ENCODE data around the gene PRDM11. TPM values are rescaled to one million over a fixed set of nuclear protein-coding genes. Genes with fewer than 3 reads are reported as not detected.

Gene PRDM11
- total RNA-seq, 4 donors from 2014 or later = 29.5 to 43.2 (median 33.5) TPM

DNA sequence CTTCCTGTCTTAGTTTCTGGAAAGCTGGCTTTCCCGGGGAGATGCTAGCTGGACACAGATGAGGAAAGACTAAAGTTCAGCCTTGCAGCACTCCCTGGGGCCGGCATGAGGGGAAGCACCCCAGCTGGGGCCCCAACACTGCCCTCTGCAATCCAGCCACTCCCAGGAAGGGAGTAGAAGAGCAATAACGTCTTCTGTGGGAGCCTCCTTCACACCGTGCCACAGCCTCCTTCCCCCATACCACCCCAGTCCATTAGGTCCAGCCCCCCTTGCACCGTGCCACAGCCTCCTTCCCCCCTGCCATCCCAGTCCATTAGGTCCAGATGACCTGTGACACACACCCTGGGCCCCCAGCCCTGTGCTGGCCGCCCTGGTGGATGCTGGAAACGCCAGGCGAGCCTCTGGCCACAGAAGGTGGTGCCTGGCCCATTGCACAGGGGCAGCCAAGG lies 44.1 kb upstream of the PRDM11 start:
- 33% methylated on average over 5 of the region's 8 CpGs for WGBS
- no peaks in the 10 kb centered on the region for H3K9me3 ChIP-seq
- TF ChIP-seq POLR2A (IDR thresholded peaks at IDR 0.05; ENCODE audit: low read depth) = no peak
- TF ChIP-seq, protein P1, sequence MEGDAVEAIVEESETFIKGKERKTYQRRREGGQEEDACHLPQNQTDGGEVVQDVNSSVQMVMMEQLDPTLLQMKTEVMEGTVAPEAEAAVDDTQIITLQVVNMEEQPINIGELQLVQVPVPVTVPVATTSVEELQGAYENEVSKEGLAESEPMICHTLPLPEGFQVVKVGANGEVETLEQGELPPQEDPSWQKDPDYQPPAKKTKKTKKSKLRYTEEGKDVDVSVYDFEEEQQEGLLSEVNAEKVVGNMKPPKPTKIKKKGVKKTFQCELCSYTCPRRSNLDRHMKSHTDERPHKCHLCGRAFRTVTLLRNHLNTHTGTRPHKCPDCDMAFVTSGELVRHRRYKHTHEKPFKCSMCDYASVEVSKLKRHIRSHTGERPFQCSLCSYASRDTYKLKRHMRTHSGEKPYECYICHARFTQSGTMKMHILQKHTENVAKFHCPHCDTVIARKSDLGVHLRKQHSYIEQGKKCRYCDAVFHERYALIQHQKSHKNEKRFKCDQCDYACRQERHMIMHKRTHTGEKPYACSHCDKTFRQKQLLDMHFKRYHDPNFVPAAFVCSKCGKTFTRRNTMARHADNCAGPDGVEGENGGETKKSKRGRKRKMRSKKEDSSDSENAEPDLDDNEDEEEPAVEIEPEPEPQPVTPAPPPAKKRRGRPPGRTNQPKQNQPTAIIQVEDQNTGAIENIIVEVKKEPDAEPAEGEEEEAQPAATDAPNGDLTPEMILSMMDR (IDR thresholded peaks at IDR 0.05) = no peak
- TF ChIP-seq EP300 (IDR thresholded peaks at IDR 0.05) = no peak
- H3K27ac ChIP-seq (replicated peaks in 1 of 4) = no peak overlapping the region
- peaks cover 8 to 27% (median 19%) of the 10 kb centered on the region in 4 donors for H3K4me1 ChIP-seq
- peak; percentile 47 for DNase-seq (ENCODE audit: extremely low spot score)
- H3K4me3 ChIP-seq = no peak overlapping the region
- H3K27me3 ChIP-seq = peaks cover 0 to 29% (median 0%) of the 10 kb centered on the region in 4 donors
- H3K36me3 ChIP-seq = no peaks in the 10 kb centered on the region
- intact Hi-C loops (cut with DNase I) = loop anchor here (5.0 kb wide), 1 partner anchor 480 kb away; no protein-coding TSS in a partner anchor

DNA sequence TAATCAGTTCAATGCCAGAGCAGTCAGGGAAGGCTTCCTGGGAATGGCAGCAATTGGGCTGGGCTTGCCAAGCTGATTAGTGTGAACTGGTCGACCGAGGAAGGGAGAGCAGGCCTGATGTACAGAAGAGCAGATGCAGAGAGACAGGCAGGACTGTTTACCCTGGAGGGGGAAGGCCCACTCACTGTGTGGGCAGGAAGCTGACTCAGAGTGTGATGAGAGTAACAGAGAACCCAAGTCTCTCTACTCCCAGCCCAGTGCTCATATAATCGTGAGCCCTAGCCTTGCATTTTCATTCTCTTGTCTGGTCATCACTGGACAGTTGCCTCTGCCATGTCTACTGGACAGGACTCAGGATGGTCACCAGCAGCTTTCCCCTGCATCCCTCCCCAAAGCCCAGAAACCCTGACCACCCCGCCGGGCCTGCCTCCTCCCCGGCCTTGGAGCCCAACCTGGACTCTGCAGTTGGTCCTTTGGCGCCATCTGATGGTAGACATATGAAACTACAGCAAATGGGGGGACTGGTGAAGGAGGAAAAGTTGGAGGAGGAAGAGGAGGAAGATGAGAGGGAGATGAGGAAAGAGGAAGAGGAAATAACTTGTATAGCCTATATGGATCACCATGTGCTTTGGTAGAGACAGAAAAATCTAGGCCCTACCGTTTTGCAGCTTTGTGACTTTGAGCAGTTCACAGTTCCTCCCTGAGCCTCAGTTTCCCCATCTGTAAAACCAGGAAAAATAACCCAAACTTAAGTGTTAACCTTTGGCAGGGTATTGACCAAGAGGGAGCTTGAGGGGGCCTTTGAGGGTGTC lies 43.4 kb upstream of the PRDM11 start:
- TF ChIP-seq EP300 (IDR thresholded peaks at IDR 0.05) = no peak
- TF ChIP-seq POLR2A (IDR thresholded peaks at IDR 0.05; ENCODE audit: low read depth) = no peak
- TF ChIP-seq POLR2AphosphoS5 (IDR thresholded peaks at IDR 0.05) = peak in 1 of 2 donors; percentile 34
- TF ChIP-seq, protein P1 (IDR thresholded peaks at IDR 0.05) = peak in 2 of 3 experiments; percentile 93 to 94
- Histone ChIP-seq H3K9me3 (no peaks in the 10 kb centered on the region), H3K36me3 (no peaks in the 10 kb centered on the region), H3K4me3 (no peak overlapping the region), H3K4me1 (peaks cover 8 to 21% (median 13%) of the 10 kb centered on the region in 4 donors), H3K27me3 (peaks cover 0 to 29% (median 0%) of the 10 kb centered on the region in 4 donors), H3K27ac (replicated peaks in 1 of 4) (no peak overlapping the region)
- WGBS = 33% methylated on average over 8 of the region's 8 CpGs
- peak; percentile 92 for DNase-seq (ENCODE audit: extremely low spot score)
- intact Hi-C loops (cut with DNase I) = loop anchor here (5.0 kb wide), 1 partner anchor 481 kb away; no protein-coding TSS in a partner anchor

DNA sequence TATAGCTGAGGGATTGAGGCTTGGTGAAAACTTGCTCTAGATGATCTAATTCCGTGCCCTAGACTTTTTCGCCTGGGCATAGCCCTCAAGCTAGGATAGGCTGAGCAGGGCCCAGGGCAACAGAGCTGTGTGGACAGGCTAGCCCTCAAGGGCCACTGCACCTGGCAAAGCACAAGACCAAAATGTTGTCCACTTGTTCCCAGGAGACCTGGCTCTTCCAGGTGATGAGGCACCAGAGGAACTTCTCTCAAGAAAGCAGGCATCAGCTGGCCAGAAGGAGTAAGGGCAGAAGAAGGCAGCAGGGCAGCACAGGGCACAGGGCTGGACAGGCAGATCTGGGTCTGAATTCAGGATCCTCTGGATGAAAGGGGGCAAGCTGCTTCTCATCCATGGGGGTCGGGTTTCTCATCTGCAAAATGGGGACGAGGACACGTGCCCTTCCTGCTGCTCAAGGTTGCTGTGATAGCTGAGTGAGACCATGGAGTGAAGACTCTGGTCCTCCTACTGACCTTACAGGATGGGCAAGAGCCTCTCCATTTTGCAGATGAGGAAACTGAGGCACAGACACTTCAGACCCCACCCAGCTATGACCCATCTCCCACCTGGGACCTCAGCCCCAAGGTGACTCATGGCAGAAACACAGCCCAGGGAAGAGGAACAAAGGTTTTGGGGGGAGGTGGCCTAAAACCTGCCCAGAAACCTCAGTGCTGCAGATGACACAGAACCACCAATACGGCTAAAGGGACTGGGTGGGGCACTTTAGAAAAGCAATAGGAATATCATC lies 42.2 kb upstream of the PRDM11 start:
- TF ChIP-seq EP300 (IDR thresholded peaks at IDR 0.05) = no peak
- TF ChIP-seq, protein P1 (IDR thresholded peaks at IDR 0.05) = no peak
- TF ChIP-seq POLR2AphosphoS5 (IDR thresholded peaks at IDR 0.05) = no peak
- Histone ChIP-seq H3K36me3 (no peaks in the 10 kb centered on the region), H3K9me3 (no peaks in the 10 kb centered on the region), H3K4me3 (no peak overlapping the region), H3K27ac (replicated peaks in 1 of 4) (no peak overlapping the region), H3K27me3 (peaks cover 0 to 29% (median 0%) of the 10 kb centered on the region in 4 donors), H3K4me1 (peaks cover 8 to 15% (median 9%) of the 10 kb centered on the region in 4 donors)
- peak; percentile 64 for DNase-seq (ENCODE audit: extremely low spot score)
- WGBS = 78% methylated on average over 6 of the region's 6 CpGs
- intact Hi-C loops (cut with DNase I) = loop anchor here (1.0 to 5.0 kb wide), 2 partner anchors 168 to 482 kb away; no protein-coding TSS in a partner anchor

DNA sequence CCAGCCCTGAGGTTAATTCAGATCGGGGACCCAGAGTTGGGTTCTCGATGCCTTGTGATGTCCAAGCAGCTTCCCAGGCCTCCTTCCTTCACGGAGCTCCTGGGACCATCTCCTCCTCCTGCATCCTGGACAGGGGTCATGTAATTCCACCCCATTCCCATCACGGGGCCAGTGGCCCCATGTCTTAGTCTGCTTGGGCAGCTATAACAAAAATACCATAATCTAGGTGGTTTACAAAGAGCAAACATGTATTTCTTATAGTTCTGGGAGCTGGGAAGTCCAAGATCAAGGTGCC lies 41.7 kb upstream of the PRDM11 start:
- Histone ChIP-seq H3K36me3 (no peaks in the 10 kb centered on the region), H3K9me3 (no peaks in the 10 kb centered on the region), H3K4me3 (no peak overlapping the region), H3K27ac (replicated peaks in 1 of 4) (no peak overlapping the region), H3K4me1 (peaks cover 8 to 15% (median 9%) of the 10 kb centered on the region in 4 donors), H3K27me3 (peaks cover 0 to 29% (median 0%) of the 10 kb centered on the region in 4 donors)
- TF ChIP-seq EP300 (IDR thresholded peaks at IDR 0.05) = no peak
- no peak for TF ChIP-seq POLR2A (IDR thresholded peaks at IDR 0.05; ENCODE audit: low read depth)
- no peak for DNase-seq (ENCODE audit: extremely low spot score)
- intact Hi-C loops (cut with DNase I) = loop anchor here (1.0 to 5.0 kb wide), 2 partner anchors 168 to 482 kb away; no protein-coding TSS in a partner anchor
- 75% methylated on average over 4 of the region's 4 CpGs for WGBS
